Osteocyte (in vitro differentiated cells): Measurements from ENCODE around the gene SBSN. TPM values are rescaled to one million over a fixed set of nuclear protein-coding genes. Genes with fewer than 3 reads are reported as not detected.

Experiments used
- DNase-seq: peaks from one replicate; pipeline ENCODE4 v3.0.0; 2021; ENCODE audit warnings: mixed read lengths; ENCODE audit not compliant: unreplicated experiment; ENCODE audit errors: extremely low spot score
- H3K27ac Mint-ChIP-seq: one replicate; pipeline ENCODE4 v1.8.0; 2021; ENCODE audit warnings: mild to moderate bottlenecking, mixed read lengths; ENCODE audit not compliant: unreplicated experiment
- H3K27me3 Mint-ChIP-seq: one replicate; pipeline ENCODE4 v1.8.0; 2021; ENCODE audit warnings: mixed read lengths; ENCODE audit not compliant: unreplicated experiment
- H3K36me3 Mint-ChIP-seq: one replicate; pipeline ENCODE4 v1.8.0; 2021; ENCODE audit warnings: mixed read lengths; ENCODE audit not compliant: unreplicated experiment
- H3K4me1 Mint-ChIP-seq: one replicate; pipeline ENCODE4 v1.8.0; 2021; ENCODE audit warnings: mixed read lengths; ENCODE audit not compliant: unreplicated experiment
- H3K4me3 Mint-ChIP-seq: one replicate; pipeline ENCODE4 v1.8.0; 2021; ENCODE audit warnings: mild to moderate bottlenecking, moderate library complexity, mixed read lengths; ENCODE audit not compliant: unreplicated experiment
- H3K9me3 Mint-ChIP-seq: one replicate; pipeline ENCODE4 v1.8.0; 2021; ENCODE audit warnings: mixed read lengths; ENCODE audit not compliant: unreplicated experiment
- CTCF ChIP-seq: fragments of 200-600 bp; sonication (generic); IDR thresholded peaks from 2 replicates; pipeline ENCODE4 v1.5.0; 2021; ENCODE audit warnings: antibody characterized with exemption, mild to moderate bottlenecking, moderate library complexity
- total RNA-seq: library from RNA; stranded (reverse); gene quantifications from 2 replicates; pipeline ENCODE4 v1.2.1, GENCODE V29; 2021

SBSN gene
- total RNA-seq, 1 donor from 2014 or later, result not detected

- no peak for DNase-seq
- Mint-ChIP-seq H3K4me1 (no peaks in the 10 kb centered on the region), H3K4me3 (no peak overlapping the region)
Observed at GRCh38 chr19:35491836-35492360, 36.2 kb downstream of the SBSN start.

GRCh38 chr19:35490364-35490763 lies 37.7 kb downstream of the SBSN start, which contains the start of gene KRTDAP:
Gene KRTDAP (minus strand): TSS chr19:35490464. CDS start chr19:35490442, 22 bp downstream.
- no peak within 1 kb of the TSS for H3K4me3 Mint-ChIP-seq
- no peak for TF ChIP-seq CTCF
- H3K9me3 Mint-ChIP-seq, result no peaks in the 10 kb centered on the region
- H3K27me3 Mint-ChIP-seq, result peaks cover 27% of the 10 kb centered on the region
- no peaks in the 10 kb centered on the region for H3K4me1 Mint-ChIP-seq
- no peak for DNase-seq
- no peak within 1 kb of the TSS for H3K27ac Mint-ChIP-seq
- H3K36me3 Mint-ChIP-seq, result no peaks in the 10 kb centered on the region

More at GRCh38 chr19:35491836-35492360, 36.2 kb downstream of the SBSN start:
- Mint-ChIP-seq H3K9me3 (no peaks in the 10 kb centered on the region), H3K36me3 (no peaks in the 10 kb centered on the region), H3K27ac (no peak overlapping the region), H3K27me3 (peaks cover 24% of the 10 kb centered on the region)
- no peak for TF ChIP-seq CTCF

GRCh38 chr19:35488677-35489076 lies 39.4 kb downstream of the SBSN start:
- Mint-ChIP-seq H3K9me3 (no peaks in the 10 kb centered on the region), H3K4me3 (no peak overlapping the region), H3K27ac (no peak overlapping the region), H3K4me1 (no peaks in the 10 kb centered on the region), H3K36me3 (no peaks in the 10 kb centered on the region), H3K27me3 (peaks cover 32% of the 10 kb centered on the region)
- DNase-seq, result no peak
- no peak for TF ChIP-seq CTCF

- H3K27ac Mint-ChIP-seq, result no peak overlapping the region
- H3K9me3 Mint-ChIP-seq, result no peaks in the 10 kb centered on the region
- H3K4me1 Mint-ChIP-seq, result no peaks in the 10 kb centered on the region
- no peak for TF ChIP-seq CTCF
- DNase-seq, result no peak
- H3K4me3 Mint-ChIP-seq, result no peak overlapping the region
- H3K36me3 Mint-ChIP-seq, result no peaks in the 10 kb centered on the region
- H3K27me3 Mint-ChIP-seq, result peaks cover 25% of the 10 kb centered on the region
Observed at GRCh38 chr19:35487656-35488182, 40.4 kb downstream of the SBSN start.

- Mint-ChIP-seq H3K27ac (no peak overlapping the region), H3K27me3 (peaks cover 23% of the 10 kb centered on the region), H3K36me3 (no peaks in the 10 kb centered on the region), H3K4me1 (no peaks in the 10 kb centered on the region), H3K9me3 (no peaks in the 10 kb centered on the region), H3K4me3 (no peak overlapping the region)
- TF ChIP-seq CTCF, result no peak
- DNase-seq, result no peak
Observed at GRCh38 chr19:35486268-35486708, 41.8 kb downstream of the SBSN start.
